KOPT-K1 (cell line): Measurements from ENCODE around the gene DET1.
"Not testable (repeated sequence)": the region's sequence is repeated elsewhere in the genome, so short reads cannot be mapped to it uniquely, and the experiment has no call there.

ENCODE experiments used
- H3K27ac ChIP-seq: fragments of 200-600 bp; sonication (generic); 2 replicates; pipeline ENCODE4 v1.5.1; 2016; ENCODE audit warnings: antibody characterized with exemption, mild to moderate bottlenecking, low read depth, low read length; ENCODE audit not compliant: poor library complexity, severe bottlenecking
- H3K36me3 ChIP-seq: fragments of 200-600 bp; sonication (generic); 2 replicates; pipeline ENCODE4 v1.5.1; 2017; ENCODE audit warnings: antibody characterized with exemption, mild to moderate bottlenecking, low read length, moderate library complexity; ENCODE audit not compliant: insufficient read depth
- H3K9me3 ChIP-seq: fragments of 200-600 bp; sonication (generic); 2 replicates; pipeline ENCODE4 v1.5.1; 2017; ENCODE audit warnings: antibody characterized with exemption, low read length, mild to moderate bottlenecking; ENCODE audit not compliant: insufficient read depth, poor library complexity, severe bottlenecking

Gene DET1

DNA sequence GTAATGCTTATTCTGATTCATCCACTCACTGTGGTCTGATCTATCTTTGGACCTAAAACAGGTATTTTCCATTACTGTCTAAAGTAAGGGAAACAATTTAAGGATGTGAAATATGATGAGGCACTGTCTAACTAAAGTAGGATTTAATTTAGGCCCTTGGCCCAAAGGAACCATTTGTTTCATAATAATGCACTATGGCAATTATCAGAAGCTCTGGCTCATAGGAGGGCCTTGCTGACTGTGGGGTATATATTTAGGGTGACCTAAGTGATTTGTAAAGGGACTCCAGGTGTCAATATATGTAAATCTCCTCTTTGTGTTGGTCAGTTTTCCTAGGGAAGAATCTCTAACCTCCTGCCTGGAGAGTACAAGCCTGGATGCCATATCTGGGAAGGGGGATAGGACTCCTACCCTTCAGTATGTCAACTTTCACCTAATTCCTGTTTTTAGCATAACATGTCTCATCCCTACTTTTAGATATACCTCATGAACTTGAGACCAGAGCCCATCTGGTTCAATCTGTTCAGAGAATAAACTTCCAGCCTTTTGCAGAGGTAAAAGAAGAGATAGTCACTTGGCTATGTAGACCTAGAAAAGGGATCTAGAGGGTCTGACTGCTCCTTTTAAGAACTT, 20.1 kb downstream of the DET1 start:
- peaks cover 6% of the 10 kb centered on the region for H3K9me3 ChIP-seq
- H3K27ac ChIP-seq, result no peak overlapping the region
- peaks cover 28% of the 10 kb centered on the region for H3K36me3 ChIP-seq

DNA sequence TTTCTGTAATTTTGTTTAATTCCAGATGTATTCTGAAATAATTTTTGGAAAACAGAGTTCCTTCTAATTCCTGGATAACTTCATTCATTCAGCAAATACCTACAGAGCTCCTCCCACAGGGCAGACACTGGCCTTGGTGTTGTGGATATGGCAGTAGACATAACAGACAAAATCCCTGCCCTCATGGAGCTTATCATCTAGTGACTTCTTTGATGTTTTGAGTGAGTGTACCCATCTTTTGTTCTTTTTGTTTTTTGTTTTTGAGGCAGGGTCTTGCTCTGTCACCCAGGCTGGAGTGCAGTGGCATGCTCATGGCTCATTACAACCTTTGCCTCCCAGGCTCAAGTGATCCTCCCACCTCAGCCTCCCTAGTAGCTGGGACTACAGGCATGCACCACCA, 21.1 kb downstream of the DET1 start:
- H3K27ac ChIP-seq, result no peak overlapping the region
- peaks cover 19% of the 10 kb centered on the region for H3K36me3 ChIP-seq
- H3K9me3 ChIP-seq, result peaks cover 6% of the 10 kb centered on the region

DNA sequence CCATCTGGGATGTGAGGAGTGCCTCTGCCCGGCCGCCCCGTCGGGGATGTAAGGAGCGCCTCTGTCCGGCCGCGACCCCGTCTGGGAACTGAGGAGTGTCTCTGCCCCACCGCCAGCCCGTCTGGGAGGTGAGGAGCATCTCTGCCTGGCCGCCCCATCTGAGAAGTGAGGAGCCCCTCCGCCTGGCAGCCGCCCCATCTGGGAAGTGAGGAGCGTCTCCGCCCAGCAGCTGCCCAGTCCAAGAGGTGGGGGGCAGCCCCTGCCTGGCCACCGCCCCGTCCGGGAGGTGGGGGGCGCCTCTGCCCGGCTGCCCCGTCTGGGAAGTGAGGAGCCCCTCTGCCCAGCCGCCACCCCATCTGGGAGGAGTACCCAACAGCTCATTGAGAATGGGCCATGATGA, 22.4 kb downstream of the DET1 start:
- H3K36me3 ChIP-seq, H3K9me3 ChIP-seq, H3K27ac ChIP-seq: not testable (repeated sequence)

DNA sequence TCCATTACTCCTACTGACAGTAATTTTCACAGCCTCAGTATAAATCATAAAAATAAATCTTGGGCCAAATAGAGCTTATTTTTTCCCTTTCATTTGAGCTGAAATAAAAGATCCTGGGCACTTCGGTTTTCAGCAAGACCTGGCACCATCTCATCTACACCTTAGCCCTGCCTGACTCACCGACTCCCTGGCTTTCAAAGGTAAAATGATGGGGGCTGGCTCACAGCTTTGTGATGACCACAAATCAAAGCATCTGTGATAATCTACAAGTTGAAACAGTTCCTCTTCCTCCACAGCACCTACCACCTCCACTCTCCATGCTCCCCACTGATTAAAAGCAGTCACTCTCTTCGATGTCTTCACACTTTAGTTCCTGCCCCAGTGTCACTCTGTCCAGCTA, 27.6 kb downstream of the DET1 start:
- Histone ChIP-seq H3K27ac (no peak overlapping the region), H3K36me3 (no peaks in the 10 kb centered on the region), H3K9me3 (peaks cover 6% of the 10 kb centered on the region)

DNA sequence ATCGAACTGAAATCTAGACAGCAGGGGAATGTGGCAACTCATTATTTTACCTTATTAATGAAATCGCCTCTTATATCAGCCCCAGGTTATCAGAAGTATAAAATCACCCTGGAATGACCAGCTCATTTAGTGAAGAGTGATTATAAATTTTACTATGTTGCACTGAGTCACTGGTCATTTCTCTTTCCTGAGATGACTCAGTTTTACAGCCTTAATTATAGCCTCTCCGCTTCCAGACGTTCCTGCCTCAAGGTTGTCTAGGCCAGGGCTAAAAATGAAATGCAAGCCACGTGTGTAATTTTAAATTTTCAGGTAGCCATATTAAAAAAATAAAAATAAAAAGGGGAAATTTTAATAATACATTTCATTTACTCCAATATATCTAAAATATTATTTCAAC, 33.3 kb downstream of the DET1 start:
- Histone ChIP-seq H3K9me3 (no peaks in the 10 kb centered on the region), H3K27ac (no peak overlapping the region), H3K36me3 (no peaks in the 10 kb centered on the region)

DNA sequence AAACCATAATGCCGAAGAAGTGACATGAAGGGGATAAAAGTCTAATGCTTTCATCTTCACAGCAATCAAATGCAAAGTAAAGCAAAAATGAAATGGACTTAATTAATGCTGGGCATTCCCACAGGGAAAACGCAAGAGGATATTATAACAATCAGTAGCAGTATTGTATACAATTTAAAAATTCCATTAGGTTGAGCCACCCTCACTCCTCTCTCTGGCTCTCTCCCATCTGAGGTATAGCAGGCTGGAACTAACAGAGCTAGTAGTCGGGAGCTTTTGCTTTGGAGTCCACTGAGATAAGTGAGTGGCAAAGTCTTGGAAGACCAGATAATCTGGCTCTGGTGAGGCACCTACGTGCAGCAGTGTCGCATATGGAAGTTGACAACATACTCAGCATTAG, 33.9 kb downstream of the DET1 start:
- H3K36me3 ChIP-seq, result no peaks in the 10 kb centered on the region
- H3K9me3 ChIP-seq, result no peaks in the 10 kb centered on the region
- H3K27ac ChIP-seq, result no peak overlapping the region

DNA sequence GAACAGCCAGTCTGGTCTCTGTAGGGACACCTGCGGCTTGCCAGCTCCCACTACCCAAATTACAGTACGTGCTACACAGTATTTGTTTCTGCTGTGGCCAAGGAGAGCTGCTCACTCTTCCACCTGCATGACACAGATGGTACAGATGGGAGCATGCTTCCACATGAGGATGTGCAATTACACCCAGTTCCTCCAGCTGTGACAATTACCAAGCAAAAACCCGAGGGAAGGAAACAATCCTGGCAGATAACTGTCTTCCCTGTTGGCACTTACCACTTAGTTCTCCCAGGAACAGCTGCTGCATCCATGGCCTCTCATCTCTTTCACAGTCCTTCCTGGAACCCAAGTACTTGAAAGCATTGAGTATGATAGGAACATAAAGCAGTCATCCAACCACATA, 34.4 kb downstream of the DET1 start:
- Histone ChIP-seq H3K36me3 (no peaks in the 10 kb centered on the region), H3K9me3 (no peaks in the 10 kb centered on the region), H3K27ac (no peak overlapping the region)

DNA sequence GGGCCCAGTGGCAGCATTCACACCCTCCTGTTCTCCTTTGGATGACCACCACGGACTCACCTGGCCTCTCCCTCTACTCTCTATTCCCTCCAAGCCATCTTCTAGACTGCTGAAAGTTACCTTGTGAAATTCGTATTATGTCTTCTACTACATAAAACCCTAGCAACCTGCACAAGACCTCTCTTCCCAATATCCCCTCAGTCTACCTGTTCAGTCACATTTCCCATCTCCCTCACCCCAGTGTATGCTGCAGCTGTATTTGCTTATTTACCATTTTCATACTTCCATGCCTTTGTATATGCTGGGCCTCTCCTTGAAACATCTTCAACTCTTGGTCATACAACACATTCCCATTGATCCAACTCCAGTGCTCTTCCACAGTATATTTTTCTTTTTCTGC, 35.3 kb downstream of the DET1 start:
- H3K36me3 ChIP-seq, result no peaks in the 10 kb centered on the region
- H3K9me3 ChIP-seq, result no peaks in the 10 kb centered on the region
- no peak overlapping the region for H3K27ac ChIP-seq

DNA sequence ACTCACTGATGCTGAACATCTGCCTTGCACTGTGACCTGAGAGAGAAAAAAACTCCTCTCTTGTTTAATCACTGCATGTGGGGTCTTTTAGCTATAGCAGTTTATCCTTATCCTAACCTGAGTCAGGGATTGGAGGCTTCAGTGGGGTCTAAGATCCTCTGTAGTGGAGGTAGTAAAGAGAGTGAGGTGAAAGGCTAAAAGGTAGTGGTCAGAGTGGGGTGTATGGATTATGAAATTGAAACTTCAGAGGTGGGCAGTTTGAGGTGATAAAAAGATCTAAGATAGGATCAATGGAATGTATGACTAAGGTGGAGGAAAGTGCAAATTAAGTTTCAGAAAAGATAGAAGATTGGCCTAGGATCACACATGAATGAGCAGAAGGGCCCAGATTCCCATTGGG, 36.5 kb downstream of the DET1 start:
- H3K27ac ChIP-seq, result no peak overlapping the region
- no peaks in the 10 kb centered on the region for H3K36me3 ChIP-seq
- no peaks in the 10 kb centered on the region for H3K9me3 ChIP-seq

DNA sequence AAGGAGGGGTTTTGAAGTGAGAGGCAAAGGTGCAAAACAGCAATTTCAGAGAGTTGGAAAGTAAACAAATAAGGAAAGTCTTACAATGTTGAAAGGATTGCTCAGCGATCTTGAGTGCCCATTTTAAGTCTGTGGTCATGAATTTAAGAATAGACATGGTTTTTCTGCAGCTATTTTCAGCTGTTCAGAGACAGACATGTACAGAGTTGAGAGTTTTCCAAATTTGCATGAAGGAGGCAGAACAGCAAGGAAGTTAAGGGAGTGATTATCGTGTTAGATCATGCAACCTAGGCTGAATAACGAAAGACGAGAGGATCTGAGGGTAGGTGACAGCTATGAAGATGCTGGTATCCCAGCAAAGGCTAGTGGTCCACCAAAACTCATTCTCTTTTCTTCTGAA, 37.2 kb downstream of the DET1 start:
- Histone ChIP-seq H3K27ac (no peak overlapping the region), H3K9me3 (no peaks in the 10 kb centered on the region), H3K36me3 (no peaks in the 10 kb centered on the region)

DNA sequence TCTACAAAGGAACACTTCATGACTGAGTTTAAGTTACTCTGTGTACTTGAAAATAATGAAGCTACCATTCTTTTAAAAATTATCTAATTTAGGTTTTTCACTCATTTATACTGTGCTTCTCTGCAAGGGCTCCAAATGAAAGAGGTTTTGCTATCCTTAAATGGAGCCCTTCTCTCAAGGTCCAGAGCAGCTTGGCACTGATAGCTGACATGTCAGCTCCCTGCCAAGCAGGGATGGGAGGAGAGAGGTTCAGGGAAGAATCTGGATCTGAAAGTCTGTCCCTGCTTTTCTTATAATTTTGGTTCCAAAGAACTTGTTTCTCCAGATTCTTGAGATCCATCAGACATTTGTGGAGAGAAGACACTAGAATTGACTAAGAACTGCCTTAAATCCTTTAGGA, 39.9 kb downstream of the DET1 start:
- Histone ChIP-seq H3K9me3 (no peaks in the 10 kb centered on the region), H3K27ac (no peak overlapping the region), H3K36me3 (no peaks in the 10 kb centered on the region)

DNA sequence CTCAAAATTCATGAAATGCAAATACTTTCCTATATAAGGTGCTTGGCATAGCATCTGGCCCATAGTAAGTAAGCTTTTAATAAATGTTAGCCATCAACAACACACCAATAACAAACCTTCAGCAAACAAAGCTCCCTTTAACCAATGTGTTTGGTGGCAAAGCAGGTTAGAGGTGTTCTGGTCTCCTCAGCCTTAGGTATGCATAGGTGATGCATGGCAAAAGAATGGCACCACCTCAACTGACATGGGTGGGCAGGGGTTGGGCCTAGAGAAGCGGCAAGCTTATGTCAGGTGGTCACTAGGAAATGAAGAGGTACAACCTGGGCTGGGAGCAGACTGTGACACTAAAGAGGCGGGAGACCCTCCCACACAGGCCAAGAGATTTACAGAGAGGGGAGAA, 40.8 kb downstream of the DET1 start:
- H3K9me3 ChIP-seq, result no peaks in the 10 kb centered on the region
- H3K27ac ChIP-seq, result no peak overlapping the region
- no peaks in the 10 kb centered on the region for H3K36me3 ChIP-seq

DNA sequence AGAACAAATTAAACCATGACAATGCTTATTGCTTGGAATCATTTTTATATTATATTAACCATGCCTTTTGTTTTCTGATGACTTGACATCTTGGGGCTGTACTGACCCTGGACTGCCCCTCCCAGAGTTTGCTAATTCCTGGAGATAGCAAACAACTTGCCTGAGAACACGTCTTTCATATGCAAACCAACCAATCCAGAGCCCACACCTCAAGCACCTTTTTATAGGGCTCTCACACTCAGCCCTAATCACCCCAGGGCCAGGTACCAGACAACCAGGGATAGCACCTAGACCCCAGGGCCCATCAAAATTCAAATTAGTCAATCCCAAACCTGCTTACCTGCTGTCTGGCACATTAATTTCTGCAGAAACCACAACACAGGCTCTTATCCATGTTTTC, 42.0 kb downstream of the DET1 start:
- no peak overlapping the region for H3K27ac ChIP-seq
- H3K36me3 ChIP-seq, result no peaks in the 10 kb centered on the region
- no peaks in the 10 kb centered on the region for H3K9me3 ChIP-seq

DNA sequence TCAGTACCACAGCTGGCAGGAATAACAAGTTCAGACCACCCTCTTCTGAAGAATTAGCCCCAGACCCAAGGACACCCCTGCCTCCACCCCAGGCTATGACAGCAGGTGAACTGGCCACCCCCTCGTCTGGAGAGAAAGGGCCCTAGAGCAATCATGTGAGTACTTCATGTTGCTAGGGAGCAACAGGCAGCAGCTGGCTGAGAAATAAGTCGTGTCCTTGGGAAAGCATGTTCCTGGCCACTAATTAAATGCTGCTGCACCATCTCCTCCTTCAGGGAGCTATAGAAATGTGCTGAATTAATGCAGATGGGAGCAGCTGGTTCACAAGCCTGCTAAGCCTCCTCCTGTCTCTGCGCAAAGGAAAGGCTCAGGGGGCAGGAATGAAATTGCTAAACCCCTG, 47.5 kb downstream of the DET1 start:
- no peaks in the 10 kb centered on the region for H3K9me3 ChIP-seq
- no peaks in the 10 kb centered on the region for H3K36me3 ChIP-seq
- no peak overlapping the region for H3K27ac ChIP-seq

DNA sequence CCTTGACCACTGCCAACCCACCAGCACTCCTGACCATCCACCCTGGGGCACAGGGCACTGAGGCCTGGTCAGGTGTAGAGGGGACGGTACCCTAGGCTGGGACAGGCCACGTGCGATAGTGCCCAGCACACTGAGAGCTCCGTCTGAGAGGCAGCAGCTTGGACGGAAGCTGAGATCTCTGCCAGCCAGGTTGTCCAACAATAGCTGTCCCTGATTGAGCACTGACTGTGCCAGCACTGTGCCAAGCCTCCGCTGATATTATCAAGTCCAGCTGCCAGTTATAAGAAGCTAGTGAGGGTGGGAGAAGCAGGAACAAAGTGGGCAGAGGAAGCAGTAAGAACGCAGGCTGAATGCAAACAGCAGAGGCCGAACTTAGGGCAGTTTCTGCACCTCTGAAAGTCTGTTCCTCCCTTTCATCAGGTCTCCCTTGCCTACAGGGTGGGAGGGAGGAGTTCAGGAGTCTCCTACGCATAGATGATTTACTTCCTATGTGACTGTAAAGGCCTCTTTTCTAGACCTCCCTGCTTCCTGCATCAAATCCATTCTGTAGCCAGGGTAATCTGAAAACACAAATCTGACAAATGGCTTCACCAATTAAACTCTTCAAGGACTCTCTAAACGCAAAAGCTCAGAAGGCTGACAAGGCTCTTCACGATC, 49.2 kb downstream of the DET1 start:
- Histone ChIP-seq H3K9me3 (no peaks in the 10 kb centered on the region), H3K36me3 (no peaks in the 10 kb centered on the region), H3K27ac (no peak overlapping the region)

DNA sequence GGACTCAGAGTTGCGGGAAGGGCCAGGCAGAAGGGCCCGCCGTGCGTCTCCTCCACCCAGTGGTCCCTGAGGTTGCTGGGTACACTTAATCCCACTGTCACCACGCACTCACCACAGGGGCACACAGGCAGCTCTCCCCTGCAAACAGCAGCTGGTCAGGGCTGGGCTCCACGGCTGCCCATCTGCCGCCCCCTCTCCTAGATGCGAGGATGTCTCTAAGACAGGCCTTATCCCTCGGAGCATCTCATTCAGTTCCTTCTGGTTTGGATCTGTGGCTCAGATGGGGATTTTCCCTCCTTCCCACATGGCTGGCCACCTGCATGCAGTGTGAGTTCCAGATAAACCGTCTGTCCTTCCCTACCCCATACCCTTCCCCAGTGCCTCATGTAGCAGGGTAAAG, 52.6 kb downstream of the DET1 start:
- H3K9me3 ChIP-seq, result no peaks in the 10 kb centered on the region
- H3K27ac ChIP-seq, result no peak overlapping the region
- no peaks in the 10 kb centered on the region for H3K36me3 ChIP-seq
